NCI-H2081 treated with DMSO at 0.1 percent for 48 hours (cell line): ENCODE results near the gene ARNT2.
A peak's percentile ranks its signal among the peaks of the same experiment; 100 is the strongest.

Source experiments
- DNase-seq: peaks from one replicate; lab custom pipeline; 2025; lab: John Stamatoyannopoulos, UW

The ARNT2 gene

DNA sequence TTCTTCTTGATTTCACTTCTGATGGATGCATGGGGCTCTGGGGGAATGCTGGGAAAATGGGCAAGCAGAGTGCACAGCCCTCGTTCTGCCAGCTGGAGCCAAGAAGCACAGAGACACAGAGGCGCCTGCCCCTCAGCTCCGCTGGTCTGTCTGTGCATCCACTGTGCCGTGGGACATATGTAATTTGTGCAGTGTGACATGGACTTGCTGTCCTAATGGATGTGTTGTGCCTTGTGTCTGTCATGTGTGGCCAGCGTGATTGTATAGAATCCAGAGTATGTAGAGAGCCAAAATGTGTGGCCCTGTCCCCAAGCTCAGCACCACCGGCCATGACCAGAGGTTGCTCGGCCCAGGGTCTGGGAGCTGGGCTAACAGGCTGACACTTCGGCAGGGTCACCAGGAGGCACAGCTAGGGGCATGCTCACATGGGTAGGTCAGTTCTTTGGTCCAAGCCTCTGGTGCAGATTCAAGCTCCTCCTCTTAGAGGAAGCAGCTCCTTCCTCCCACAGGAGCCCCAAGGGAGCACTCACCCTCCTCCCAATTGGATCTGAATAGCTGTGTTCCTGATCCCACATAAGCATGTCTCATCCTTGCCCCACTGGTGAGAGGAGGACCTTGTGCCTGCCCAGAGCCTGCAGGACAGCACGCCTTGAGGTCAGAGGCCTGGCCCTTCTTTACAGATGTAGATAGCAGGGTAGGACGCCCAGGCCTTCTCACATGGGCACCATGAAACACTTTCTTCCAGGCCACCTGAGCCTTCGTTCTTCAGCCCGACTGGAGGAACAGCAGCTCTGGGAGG is 190.1 kb downstream of the ARNT2 start:
- no peak for DNase-seq

GRCh38 chr15:80595396-80595795 is 191.2 kb downstream of the ARNT2 start:
- DNase-seq, result no peak

GRCh38 chr15:80596521-80596976 is 192.4 kb downstream of the ARNT2 start:
- no peak for DNase-seq

GRCh38 chr15:80597076-80597475 is 192.9 kb downstream of the ARNT2 start:
- no peak for DNase-seq

DNA sequence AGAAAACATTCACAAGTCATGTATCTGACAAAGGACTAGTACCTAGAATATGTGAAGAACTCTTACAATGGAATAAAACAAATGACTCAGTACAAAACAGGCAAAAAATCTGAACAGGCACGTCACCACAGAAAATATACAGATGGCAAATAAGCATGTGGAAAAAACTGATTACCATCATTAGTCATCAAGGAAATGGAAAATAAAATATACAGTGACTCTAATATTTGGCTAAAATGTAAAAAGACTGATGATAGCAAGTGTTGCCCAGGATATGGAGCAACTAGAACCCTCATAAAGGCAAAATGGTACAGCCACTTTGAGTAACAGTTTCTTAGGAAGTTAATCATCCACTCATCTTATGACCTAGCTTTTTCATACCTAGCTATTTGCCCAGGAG is 195.2 kb downstream of the ARNT2 start:
- DNase-seq, result no peak

- no peak for DNase-seq
Observed at GRCh38 chr15:80600626-80601025, 196.4 kb downstream of the ARNT2 start.

DNA sequence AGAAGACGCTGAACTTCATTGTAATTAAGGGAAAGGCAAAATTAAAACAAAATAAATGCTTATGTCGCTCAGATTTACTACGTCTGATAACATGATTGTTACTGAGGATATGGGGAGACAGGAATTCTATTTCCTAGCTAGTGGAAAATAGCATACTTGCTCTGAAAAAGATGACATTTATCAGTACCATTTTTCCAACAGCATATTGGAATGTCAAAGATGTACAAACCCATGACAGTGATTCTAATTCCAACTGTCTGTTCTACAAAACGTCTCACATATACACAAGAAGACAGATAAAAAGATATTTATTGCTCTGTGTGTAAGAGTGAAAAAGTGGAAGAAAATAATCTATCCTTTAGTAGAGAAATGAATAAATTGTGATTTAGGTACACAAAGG is 197.1 kb downstream of the ARNT2 start:
- no peak for DNase-seq

- DNase-seq, result no peak
Observed at GRCh38 chr15:80604583-80605575, 200.7 kb downstream of the ARNT2 start.

- DNase-seq, result no peak
Observed at GRCh38 chr15:80605591-80606150, 201.5 kb downstream of the ARNT2 start.

DNA sequence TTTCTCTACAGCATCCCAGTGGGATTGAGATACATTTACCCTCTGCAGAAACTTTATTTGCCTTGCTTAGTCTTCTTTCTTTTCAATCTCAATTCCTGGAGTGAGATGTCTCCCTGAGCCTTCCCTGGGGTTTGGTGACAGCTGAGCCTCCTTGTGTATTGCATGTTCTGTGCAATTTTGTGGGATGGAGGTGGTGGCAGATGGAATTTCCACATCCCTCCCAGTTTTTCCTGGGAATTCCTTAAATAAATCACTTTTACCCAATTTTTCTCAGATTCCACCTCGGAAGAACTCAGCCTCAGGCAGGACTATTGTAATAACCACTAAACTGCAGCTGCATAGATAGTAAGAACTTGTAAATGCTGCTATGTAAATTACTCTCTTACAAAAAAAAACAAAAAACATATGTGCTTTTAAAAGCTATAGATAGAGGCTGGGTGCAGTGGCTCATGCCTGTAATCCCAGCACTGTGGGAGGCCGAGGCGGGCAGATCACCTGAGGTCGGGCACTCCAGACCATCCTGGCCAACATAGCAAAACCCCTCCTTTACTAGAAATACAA is 202.4 kb downstream of the ARNT2 start:
- no peak for DNase-seq

DNA sequence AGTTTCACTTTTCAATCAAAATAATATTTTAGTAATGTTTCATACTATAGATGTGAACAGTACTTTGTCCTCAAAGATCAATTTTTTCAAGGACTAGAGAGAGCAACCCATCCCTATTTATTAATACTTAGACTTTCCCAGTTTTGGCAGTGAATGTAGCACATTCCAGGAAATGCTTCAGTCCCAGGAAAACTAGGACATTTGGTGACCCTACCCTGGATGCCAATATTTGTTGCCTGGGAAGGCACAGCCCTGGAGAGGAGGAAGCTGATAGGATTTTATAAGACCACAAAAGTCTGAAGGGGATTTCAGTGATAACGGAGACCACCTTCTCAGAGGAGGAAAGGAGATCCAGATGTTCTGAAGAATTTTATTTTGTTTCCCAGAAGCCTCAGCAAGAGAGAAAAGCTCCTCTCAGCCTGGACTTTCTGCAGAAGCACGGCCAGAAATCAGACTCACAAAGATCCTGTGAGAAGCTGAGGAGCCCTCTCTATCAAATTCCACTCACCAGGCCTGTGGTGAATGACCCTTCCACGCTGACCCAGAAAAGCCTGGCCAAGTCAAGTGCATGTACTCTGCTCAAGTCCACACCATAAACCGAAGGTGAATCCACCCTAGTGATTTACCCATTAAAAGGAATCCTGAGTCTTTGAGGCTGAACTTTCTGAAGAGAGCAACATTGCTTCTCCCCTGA is 203.3 kb downstream of the ARNT2 start:
- DNase-seq, result no peak

DNA sequence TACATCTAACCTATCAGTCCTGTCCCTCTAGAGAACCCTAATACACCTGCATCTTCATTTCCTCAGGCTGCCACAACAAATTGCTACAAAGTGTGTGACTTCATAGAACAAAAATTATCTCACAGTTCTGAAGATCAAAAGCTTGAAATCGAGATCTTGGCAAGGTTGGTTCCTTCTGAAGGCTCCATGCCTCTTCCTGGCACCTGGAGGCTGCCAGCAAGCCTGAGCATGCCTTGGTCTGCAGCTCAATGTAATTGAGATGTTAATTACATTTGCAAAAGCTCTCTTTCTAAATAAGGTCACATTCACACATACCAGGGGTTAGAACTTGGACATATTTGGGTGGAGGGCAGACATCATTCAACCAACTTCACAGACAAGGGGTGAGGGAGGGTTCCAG is 204.5 kb downstream of the ARNT2 start:
- DNase-seq, result no peak

GRCh38 chr15:80609091-80609490 is 204.9 kb downstream of the ARNT2 start:
- DNase-seq, result no peak

DNA sequence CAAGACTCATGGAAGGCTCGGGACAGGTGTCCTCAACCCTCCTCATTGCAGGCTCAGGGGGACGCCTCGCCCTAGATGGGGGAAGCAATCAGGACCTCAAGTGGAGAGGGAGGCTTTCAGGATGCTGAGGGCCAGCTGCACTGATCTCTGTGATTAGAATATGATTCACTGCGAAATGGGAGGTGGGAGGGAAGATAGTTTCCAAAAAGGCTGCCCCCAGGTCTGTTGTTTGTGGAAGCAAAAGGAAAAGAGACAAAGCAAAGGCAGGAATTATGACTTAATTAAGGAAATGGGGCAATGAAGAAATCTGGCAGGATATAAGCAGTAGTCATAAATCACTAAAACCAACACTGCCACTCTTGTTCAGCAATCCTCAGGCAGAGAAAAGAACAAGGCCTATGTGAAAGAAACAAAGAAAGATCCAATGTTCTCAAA is 205.3 kb downstream of the ARNT2 start:
- DNase-seq, result peak; percentile 13

DNA sequence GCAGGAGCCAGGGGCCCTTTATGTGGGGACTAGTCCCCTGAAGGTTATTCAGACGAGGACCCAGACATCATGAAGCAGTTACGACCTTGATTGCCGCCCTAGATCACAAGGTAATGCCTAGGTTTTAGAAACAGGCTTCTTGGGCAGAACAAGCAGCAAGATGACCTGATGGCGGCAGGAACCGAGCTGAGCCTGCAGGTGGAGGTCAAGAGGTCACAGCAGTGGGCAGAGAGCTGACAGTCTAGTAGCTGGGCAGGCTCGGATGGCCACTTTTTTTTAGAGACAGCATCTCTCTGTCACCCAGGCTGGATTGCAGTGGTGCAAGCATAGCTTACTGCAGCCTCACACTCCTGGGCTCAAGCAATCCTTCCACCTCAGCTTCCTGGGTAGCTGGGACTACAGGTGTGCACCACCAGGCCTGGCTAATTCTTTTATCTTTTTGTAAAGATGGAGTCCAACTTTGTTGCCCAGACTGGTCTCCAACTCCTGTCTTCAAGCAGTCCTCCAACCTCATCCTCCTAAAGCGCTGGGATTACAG is 207.4 kb downstream of the ARNT2 start:
- no peak for DNase-seq

DNA sequence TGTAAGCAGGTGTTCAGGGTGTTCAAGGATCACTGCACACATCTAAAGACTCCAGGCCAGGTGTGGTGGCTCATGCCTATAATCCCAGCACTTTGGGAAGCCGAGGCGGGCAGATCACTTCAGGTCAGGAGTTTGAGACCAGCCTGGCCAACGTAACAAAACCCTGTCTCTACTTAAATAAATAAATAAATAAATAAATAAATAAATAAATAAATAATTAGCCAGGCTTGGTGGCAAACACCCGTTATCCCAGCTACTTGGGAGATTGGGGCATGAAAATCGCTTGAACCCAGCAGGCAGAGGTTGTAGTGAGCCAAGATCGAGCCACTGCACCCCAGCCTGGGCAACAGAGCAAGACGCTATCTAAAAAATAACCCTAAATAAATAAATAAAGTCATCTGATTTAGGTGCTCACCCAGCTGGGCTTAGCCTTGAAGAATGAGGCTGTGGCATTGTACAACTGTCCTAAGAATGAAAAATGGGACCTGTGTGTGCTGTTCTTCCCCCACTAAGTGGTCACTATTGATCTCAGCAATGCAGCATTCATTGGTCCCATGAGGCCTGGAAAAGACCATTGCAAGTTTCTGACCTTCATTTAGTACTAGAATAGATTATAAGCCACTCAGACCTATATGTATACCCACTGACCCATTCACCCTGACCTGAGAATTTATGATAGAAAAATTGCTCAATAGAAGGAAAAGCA is 208.1 kb downstream of the ARNT2 start:
- DNase-seq, result no peak

DNA sequence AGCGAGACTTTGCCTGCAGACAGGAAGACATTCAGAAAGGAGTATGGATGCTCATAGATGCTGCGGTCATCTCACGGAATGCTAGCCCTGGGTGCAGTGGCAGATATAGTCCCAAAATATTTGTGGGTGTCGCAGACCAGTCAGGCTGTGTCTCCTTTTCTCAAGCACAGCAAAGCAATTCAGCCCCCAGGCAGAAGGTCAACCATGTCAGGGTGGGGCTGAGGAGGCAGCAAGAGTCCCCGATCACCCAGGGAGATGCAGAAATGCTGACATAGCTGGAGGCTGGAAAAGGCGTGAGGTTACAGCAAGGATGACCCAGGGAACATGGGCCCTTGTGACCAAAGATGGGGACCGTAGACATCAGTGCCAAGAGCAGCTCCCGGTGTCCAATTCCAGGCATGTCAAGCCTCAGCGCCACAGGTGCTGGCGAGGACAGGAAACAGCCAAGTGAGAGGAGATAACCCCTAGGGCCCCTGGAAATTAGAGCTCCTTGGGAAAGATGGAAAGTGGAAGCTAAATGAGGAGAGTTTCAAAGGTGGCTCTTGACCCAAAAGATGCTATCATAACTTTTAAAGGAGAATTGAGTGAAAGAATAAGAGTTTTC is 209.7 kb downstream of the ARNT2 start:
- DNase-seq, result no peak

GRCh38 chr15:80614711-80615360 is 210.7 kb downstream of the ARNT2 start:
- DNase-seq, result no peak

DNA sequence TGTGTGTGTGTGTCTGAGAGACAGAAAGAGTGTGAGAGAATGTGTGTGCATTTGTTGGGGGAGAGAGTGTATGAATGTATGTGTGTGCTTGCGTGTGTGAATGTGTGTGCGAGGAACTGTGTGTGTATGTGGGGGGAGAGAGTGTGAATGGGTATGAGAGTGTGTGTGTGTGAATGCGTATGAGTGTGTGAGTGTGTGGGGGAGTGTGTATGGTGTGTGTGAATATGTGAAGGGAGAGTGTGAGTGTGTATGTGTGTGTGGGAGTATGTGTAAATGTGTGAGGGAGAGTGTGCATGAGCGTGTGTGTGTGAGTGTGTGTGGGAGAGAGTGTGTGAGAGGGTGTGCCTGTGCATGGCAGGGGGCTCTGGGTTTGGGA is 211.2 kb downstream of the ARNT2 start:
- no peak for DNase-seq
